Chondrocyte (in vitro differentiated cells): ENCODE measurements around the gene FGF19. TPM values are rescaled to one million over a fixed set of nuclear protein-coding genes. Genes with fewer than 3 reads are reported as not detected.

Experiments
- DNase-seq: peaks from one replicate; pipeline ENCODE4 v3.0.0; 2021; ENCODE audit warnings: mixed read lengths, low spot score
- H3K27ac Mint-ChIP-seq: one replicate; pipeline ENCODE4 v1.8.0; 2021; ENCODE audit warnings: mild to moderate bottlenecking, moderate library complexity, mixed read lengths; ENCODE audit not compliant: unreplicated experiment
- H3K27me3 Mint-ChIP-seq: 2 replicates; pipeline ENCODE4 v1.8.0; 2021; ENCODE audit warnings: low read depth, mixed read lengths
- H3K36me3 Mint-ChIP-seq: 2 replicates; pipeline ENCODE4 v1.8.0; 2021; ENCODE audit warnings: low read depth, mixed read lengths
- H3K4me1 Mint-ChIP-seq: 2 replicates; pipeline ENCODE4 v1.8.0; 2021; ENCODE audit warnings: low read depth, mild to moderate bottlenecking, mixed read lengths
- H3K4me3 Mint-ChIP-seq: one replicate; pipeline ENCODE4 v1.8.0; 2021; ENCODE audit warnings: mild to moderate bottlenecking, moderate library complexity, mixed read lengths; ENCODE audit not compliant: unreplicated experiment
- H3K9me3 Mint-ChIP-seq: 2 replicates; pipeline ENCODE4 v1.8.0; 2021; ENCODE audit warnings: low read depth, mixed read lengths
- CTCF ChIP-seq: fragments of 200-600 bp; sonication (generic); IDR thresholded peaks from 2 replicates; pipeline ENCODE4 v1.5.0; 2021; ENCODE audit warnings: antibody characterized with exemption, mild to moderate bottlenecking, moderate library complexity
- total RNA-seq: library from RNA; stranded (reverse); gene quantifications from 3 replicates; pipeline ENCODE4 v1.2.1, GENCODE V29; 2021

Gene FGF19
- total RNA-seq, 1 donor from 2014 or later = not detected

GRCh38 chr11:69734841-69735240, 31.0 kb upstream of the FGF19 start:
- no peak overlapping the region for H3K4me3 Mint-ChIP-seq
- H3K27ac Mint-ChIP-seq = no peak overlapping the region
- H3K36me3 Mint-ChIP-seq = peaks cover 4% of the 10 kb centered on the region
- TF ChIP-seq CTCF = no peak
- no peaks in the 10 kb centered on the region for H3K27me3 Mint-ChIP-seq
- peaks cover 12% of the 10 kb centered on the region for H3K4me1 Mint-ChIP-seq
- DNase-seq = no peak
- H3K9me3 Mint-ChIP-seq = peaks cover 17% of the 10 kb centered on the region

GRCh38 chr11:69734367-69734766, 30.5 kb upstream of the FGF19 start:
- Mint-ChIP-seq H3K27ac (no peak overlapping the region), H3K4me1 (peaks cover 12% of the 10 kb centered on the region), H3K9me3 (peaks cover 17% of the 10 kb centered on the region), H3K36me3 (peaks cover 4% of the 10 kb centered on the region), H3K4me3 (no peak overlapping the region), H3K27me3 (no peaks in the 10 kb centered on the region)
- no peak for TF ChIP-seq CTCF
- DNase-seq = no peak

- Mint-ChIP-seq H3K27me3 (peaks cover 4% of the 10 kb centered on the region), H3K36me3 (peaks cover 4% of the 10 kb centered on the region), H3K4me1 (peaks cover 12% of the 10 kb centered on the region), H3K9me3 (peaks cover 13% of the 10 kb centered on the region), H3K4me3 (no peak overlapping the region), H3K27ac (no peak overlapping the region)
- DNase-seq = no peak
- no peak for TF ChIP-seq CTCF
Observed at GRCh38 chr11:69732910-69733309, 29.1 kb upstream of the FGF19 start.

- Mint-ChIP-seq H3K27me3 (peaks cover 7% of the 10 kb centered on the region), H3K4me1 (peaks cover 12% of the 10 kb centered on the region), H3K9me3 (peaks cover 9% of the 10 kb centered on the region), H3K27ac (no peak overlapping the region), H3K36me3 (peaks cover 4% of the 10 kb centered on the region), H3K4me3 (no peak overlapping the region)
- no peak for DNase-seq
- no peak for TF ChIP-seq CTCF
Observed at GRCh38 chr11:69731110-69731509, 27.3 kb upstream of the FGF19 start.

GRCh38 chr11:69730500-69730899, 26.7 kb upstream of the FGF19 start:
- no peak for DNase-seq
- Mint-ChIP-seq H3K27ac (no peak overlapping the region), H3K9me3 (peaks cover 9% of the 10 kb centered on the region), H3K27me3 (peaks cover 7% of the 10 kb centered on the region), H3K4me1 (peaks cover 12% of the 10 kb centered on the region), H3K4me3 (no peak overlapping the region), H3K36me3 (peaks cover 4% of the 10 kb centered on the region)
- TF ChIP-seq CTCF = no peak
